Lower leg skin (tissue), 4 donors: Measurements from ENCODE around the gene TMEM128. TPM values are rescaled to one million over a fixed set of nuclear protein-coding genes. Genes with fewer than 3 reads are reported as not detected.

Source experiments
- DNase-seq, 2 donors: peaks; one replicate each; pipeline ENCODE4 v3.0.0-alpha.2; 2019; ENCODE audit warnings: low spot score in 2 of 2
- H3K4me3 ChIP-seq: fragments of 200-600 bp; sonication (generic); 2 replicates; pipeline ENCODE4 v1.5.1; 2017; ENCODE audit warnings: mild to moderate bottlenecking, low read depth; ENCODE audit not compliant: poor library complexity, severe bottlenecking
- POLR2A ChIP-seq, 2 donors: fragments of 450-650 bp; IDR thresholded peaks; one replicate each; pipeline ENCODE4 v1.6.1; 2016 to 2017; ENCODE audit warnings: antibody characterized with exemption in 2 of 2, mild to moderate bottlenecking in 1 of 2, moderate library complexity in 1 of 2
- WGBS, 2 donors: methylation state at CpG; one replicate each; pipeline ENCODE4 v1.1.5; 2018; 5-methylcytosine and 5-hydroxymethylcytosine counted together
- intact Hi-C: fragments of 100-400 bp; cut with DNase I; formaldehyde crosslinking; loops from one replicate; pipeline ENCODE4 v1.15.0; 2023; ENCODE audit warnings: low total_unique reads
- total RNA-seq, 4 donors: library from RNA; depleted of rRNA; stranded (reverse); fragments of >200 nt; gene quantifications; one replicate each; pipeline ENCODE4 v1.1.0, GENCODE V29; 2016
- TF ChIP-seq, protein P1 (sequence below), 3 donors: fragments of 450-650 bp; IDR thresholded peaks; one replicate each; pipeline ENCODE4 v1.5.1; 2016; ENCODE audit warnings: antibody characterized with exemption in 3 of 3, mild to moderate bottlenecking in 3 of 3, moderate library complexity in 2 of 3

Gene TMEM128
- 10 to 100 TPM; 19.5 to 24.5 (median 20.6) TPM for total RNA-seq

- intact Hi-C loops: no loop called here
- TF ChIP-seq POLR2A (IDR thresholded peaks at IDR 0.05): peak in 1 of 2 donors; percentile 43
- TF ChIP-seq, protein P1, sequence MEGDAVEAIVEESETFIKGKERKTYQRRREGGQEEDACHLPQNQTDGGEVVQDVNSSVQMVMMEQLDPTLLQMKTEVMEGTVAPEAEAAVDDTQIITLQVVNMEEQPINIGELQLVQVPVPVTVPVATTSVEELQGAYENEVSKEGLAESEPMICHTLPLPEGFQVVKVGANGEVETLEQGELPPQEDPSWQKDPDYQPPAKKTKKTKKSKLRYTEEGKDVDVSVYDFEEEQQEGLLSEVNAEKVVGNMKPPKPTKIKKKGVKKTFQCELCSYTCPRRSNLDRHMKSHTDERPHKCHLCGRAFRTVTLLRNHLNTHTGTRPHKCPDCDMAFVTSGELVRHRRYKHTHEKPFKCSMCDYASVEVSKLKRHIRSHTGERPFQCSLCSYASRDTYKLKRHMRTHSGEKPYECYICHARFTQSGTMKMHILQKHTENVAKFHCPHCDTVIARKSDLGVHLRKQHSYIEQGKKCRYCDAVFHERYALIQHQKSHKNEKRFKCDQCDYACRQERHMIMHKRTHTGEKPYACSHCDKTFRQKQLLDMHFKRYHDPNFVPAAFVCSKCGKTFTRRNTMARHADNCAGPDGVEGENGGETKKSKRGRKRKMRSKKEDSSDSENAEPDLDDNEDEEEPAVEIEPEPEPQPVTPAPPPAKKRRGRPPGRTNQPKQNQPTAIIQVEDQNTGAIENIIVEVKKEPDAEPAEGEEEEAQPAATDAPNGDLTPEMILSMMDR (IDR thresholded peaks at IDR 0.05): no peak
Measured at GRCh38 chr4:4248029-4248884, at the start of gene TMEM128. Gene TMEM128 (minus strand): TSS chr4:4248223. CDS start chr4:4248202, 21 bp downstream.

DNA sequence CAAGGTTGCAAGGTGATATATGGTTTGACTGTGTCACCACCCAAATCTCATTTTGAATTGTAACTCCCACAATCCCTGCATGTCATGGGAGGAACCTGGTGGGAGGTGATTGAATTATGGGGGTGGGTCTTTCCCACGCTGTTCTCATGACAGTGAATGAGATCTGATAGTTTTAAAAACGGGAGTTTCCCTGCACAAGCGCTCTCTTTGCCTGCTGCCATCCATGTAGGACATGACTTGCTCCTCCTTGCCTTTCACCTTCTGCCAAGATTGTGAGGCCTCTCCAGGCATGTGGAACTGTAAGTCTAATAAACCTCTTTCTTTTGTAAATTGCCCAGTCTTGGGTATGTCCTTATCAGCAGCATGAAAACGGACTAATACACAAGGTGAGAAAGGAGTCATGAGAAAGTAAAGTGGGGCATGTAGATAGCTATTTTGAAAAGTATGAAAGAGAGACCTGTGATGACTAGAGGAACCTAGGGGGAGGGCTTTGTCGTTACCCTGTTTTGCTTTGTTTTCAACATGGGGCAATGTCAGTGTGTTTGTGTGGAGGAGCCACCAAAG, 48.3 kb upstream of the TMEM128 start:
- TF ChIP-seq, protein P1 (IDR thresholded peaks at IDR 0.05): no peak
- TF ChIP-seq POLR2A (IDR thresholded peaks at IDR 0.05): no peak
- intact Hi-C loops: no loop called here
- H3K4me3 ChIP-seq: no peak overlapping the region
- no peak for DNase-seq
- WGBS, 2 donors: 94 to 96% methylated on average over 5 of the region's 5 CpGs

More at GRCh38 chr4:4248029-4248884, at the start of gene TMEM128:
- peak within 1 kb of the TSS; percentile 79 for H3K4me3 ChIP-seq
- DNase-seq: peak; percentile 92 to 98
- 1 to 2% methylated on average over 43 to 61 of the region's 62 CpGs for WGBS, 2 donors

GRCh38 chr4:4293279-4293678, 45.3 kb upstream of the TMEM128 start:
- WGBS, 2 donors: 91 to 92% methylated on average over 3 of the region's 3 CpGs
- DNase-seq: no peak
- no peak for TF ChIP-seq POLR2A (IDR thresholded peaks at IDR 0.05)
- TF ChIP-seq, protein P1 (IDR thresholded peaks at IDR 0.05): no peak
- intact Hi-C loops: no loop called here
- H3K4me3 ChIP-seq: no peak overlapping the region

DNA sequence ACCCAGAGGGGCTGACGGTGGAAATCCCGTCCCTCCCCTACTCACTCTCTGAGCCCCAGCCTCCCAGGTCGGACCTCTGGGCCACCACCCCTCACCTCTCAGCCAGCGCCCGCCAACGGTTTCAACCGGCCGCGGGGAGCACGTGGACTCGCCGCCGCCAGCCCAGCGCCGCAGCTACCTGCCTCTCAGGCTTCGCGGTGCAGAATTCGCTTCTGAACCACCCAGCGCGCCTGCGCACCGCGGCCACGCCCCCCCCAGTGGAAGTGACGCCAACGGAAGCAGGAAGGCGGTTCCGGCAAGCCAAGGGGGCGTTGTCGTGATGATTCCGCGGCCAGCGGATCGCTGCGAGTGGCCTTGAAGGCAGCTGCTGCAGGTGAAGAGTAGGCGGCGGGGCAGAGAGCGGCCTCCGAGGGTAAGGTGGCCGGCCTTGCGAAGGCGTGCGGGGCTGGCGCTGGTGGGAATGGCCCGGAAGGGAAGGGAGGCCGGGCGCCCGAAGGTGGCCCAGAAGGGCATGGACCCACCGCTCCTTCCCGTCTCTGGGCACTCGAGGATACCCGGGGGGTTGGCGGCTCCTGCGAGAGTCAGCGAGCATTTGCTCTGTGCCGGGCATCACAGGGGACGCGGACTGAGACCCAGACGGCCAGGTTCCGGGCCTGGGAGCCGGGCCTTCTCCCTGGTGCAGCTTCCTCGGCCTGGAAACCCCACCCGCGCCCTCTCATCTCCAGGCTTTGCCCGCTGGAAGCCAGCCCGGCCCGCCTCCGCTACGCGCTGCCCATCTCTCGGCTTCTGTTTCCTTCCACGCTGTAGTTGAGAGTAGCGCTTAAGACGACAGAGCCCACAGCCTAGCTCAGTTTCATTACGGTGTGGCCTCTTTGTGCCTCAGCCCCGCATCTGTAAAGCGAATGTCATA, 42.2 kb upstream of the TMEM128 start, which contains the start of the genes LYAR and ZBTB49:
Gene LYAR (minus strand): TSS at position 214 of the 910 bp plus-strand sequence. CDS start 6,412 bp downstream, outside the sequence.
Gene ZBTB49 (plus strand): TSS at position 311 of the 910 bp plus-strand sequence. CDS start 9,695 bp downstream, outside the sequence.
- intact Hi-C loops: no loop called here
- peak within 1 kb of the TSS; percentile 70 for H3K4me3 ChIP-seq
- TF ChIP-seq POLR2A (IDR thresholded peaks at IDR 0.05): no peak
- TF ChIP-seq, protein P1 (IDR thresholded peaks at IDR 0.05): no peak

DNA sequence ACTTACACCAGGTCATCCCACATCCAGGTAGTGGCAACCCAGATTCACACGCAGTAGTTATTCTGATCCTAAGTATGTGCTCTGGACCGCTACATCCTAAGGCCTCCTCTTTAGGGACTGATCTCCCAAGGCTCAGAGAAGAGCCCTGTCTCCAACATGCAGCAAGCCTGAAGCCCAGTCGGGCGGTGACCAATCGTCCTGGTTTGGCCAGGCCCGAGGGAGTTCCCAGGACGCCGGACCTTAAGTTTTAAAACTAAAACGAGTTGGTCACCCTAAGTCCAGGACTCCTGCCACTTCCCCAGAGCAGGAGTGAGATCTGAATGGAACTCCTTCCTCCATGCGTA, 41.5 kb upstream of the TMEM128 start:
- WGBS, 2 donors: 0% methylated on average over 4 to 10 of the region's 10 CpGs
- peak overlapping the region; percentile 70 for H3K4me3 ChIP-seq
- intact Hi-C loops: no loop called here
- TF ChIP-seq POLR2A (IDR thresholded peaks at IDR 0.05): no peak
- TF ChIP-seq, protein P1 (IDR thresholded peaks at IDR 0.05): no peak
- no peak for DNase-seq

More for the DNA sequence above, 42.2 kb upstream of the TMEM128 start, which contains the start of the genes LYAR and ZBTB49:
- DNase-seq: peak; percentile 89 to 98
- 0 to 1% methylated on average over 66 to 72 of the region's 77 CpGs for WGBS, 2 donors
